Measurements from ENCODE around the gene UST.

GRCh38 chr6:148825492-148825891, 78.7 kb downstream of the UST start:
- TF ChIP-seq FOXA1 (IDR thresholded peaks at IDR 0.05; ENCODE audit: borderline replicate concordance): no peak
- no peak for TF ChIP-seq RBM22 (IDR thresholded peaks at IDR 0.05; ENCODE audit: low read depth, low read length, poor library complexity, severe bottlenecking)
- no peak for TF ChIP-seq NKRF (IDR thresholded peaks at IDR 0.05; ENCODE audit: borderline replicate concordance)
- TF ChIP-seq FOSL1 (tag; conservative IDR thresholded peaks at IDR 0.05): no peak
- no peak for TF ChIP-seq EP300 (IDR thresholded peaks at IDR 0.05; ENCODE audit: low read length)
- TF ChIP-seq RFX5 (IDR thresholded peaks at IDR 0.05; ENCODE audit: low read depth, low read length): no peak
- TF ChIP-seq TSHZ1 (CRISPR knock-in tag; IDR thresholded peaks at IDR 0.05): no peak
- TF ChIP-seq HDAC2 (IDR thresholded peaks at IDR 0.05): no peak
- no peak for TF ChIP-seq ZNF76 (CRISPR knock-in tag; IDR thresholded peaks at IDR 0.05; ENCODE audit: borderline replicate concordance)
- TF ChIP-seq RHOXF2B (CRISPR knock-in tag; conservative IDR thresholded peaks at IDR 0.05): no peak
- no peak for TF ChIP-seq RB1 (IDR thresholded peaks at IDR 0.05; ENCODE audit: low read depth)
- no peak for TF ChIP-seq ADNP (tag; IDR thresholded peaks at IDR 0.05)
